NCI-H2171 treated with DMSO at 0.1 percent for 48 hours (cell line): ENCODE measurements around the gene SLC47A2.

Experiments
- DNase-seq: peaks from one replicate; lab custom pipeline; 2025; lab: John Stamatoyannopoulos, UW

Gene SLC47A2

GRCh38 chr17:19726631-19727376 is 10.4 kb upstream of the SLC47A2 start:
- DNase-seq, result no peak

DNA sequence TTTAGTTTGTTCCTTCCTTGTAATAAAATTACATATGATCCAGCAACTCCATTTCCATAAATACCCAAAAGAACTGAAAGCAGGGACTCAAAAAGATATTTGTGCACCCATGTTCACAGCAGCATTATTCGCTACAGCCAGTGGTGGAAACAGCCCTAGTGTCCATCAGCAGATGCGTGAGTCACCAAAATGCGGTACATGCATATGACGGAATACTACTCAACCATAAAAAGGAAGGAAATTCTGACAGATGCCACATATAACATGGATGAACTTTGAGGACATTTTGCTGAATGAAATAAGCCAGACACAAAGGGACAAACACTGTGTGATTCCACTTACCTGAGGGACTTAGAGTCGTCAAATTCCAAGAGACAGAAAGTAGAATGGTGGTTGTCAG is 9.1 kb upstream of the SLC47A2 start:
- DNase-seq, result no peak

DNA sequence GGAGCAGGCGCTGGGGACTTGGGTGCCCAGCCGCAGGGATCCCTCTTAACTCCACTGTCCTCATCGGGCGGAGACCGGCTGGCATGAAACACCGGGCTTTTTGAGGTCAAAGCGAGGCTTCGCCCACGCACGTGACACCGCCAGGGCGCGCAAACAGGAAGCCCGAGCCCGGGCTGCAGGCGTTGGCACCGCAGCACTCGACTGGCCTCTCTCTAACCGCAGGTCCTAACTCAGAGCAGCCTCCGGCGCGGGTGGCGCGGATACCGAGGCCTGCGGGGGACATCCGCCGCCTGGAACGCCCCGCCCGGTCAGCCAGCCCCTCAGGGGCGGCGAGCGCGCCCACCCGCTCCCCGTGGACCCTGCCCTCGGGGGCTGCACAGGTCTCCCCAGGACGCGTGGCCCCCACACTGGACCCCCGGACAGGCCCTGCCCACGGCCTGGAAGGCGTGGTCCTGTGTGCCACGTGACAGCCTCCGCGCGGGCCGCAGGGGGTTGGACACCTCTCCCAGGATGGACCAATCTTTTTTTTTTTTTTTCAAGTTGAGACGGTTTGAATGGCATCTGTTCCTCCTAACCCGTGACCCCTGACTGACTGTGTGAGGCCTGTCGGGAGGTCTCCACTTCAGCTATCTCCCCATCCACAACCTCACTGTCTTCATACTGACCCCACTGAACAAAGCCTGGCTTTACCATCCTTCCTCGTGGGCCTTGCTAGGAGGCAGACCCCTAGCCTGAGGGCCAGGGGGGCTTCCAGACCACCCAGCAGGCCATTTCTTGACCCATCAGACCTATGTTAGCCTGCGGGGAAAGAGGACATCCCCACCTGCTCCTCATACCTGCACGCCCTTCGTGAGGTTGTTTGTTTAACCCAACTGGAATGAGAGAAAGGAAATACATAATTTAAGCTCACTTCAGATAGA is 8.4 kb upstream of the SLC47A2 start:
- DNase-seq, result no peak

DNA sequence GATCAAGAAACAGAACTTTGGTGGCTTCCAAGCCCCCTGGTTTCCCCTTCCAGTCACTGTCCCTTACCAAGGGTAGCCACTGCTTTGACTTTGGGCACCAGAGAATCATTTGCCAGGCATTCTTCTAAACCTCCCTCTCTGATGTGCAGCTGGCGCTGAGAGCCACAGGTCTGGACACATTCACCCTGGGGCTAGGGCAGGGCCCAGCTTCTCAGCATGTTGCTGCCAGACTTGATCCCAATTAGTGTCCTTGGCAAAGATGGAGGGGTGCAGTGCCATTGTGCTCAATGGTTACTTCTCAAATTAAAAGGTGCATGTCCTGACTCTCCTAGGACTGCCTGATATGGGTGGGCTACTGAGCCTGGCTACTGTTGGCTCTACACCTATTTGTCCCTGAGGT is 7.6 kb upstream of the SLC47A2 start:
- no peak for DNase-seq

- no peak for DNase-seq
These were observed 4.4 kb upstream of the SLC47A2 start for GRCh38 chr17:19720631-19721426.

DNA sequence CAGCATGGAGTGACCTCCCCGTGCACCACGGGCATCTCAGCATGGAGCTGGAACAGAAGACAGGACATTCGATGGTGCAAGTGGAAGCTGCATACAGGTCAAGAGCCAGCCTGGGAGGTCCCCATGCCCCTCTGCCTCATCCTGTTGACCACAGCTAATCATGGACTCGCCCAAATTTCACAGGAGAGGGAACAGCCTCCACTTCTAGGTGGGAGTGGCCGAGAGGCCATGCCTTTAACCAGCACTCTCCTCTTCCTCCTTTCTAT is 3.8 kb upstream of the SLC47A2 start:
- no peak for DNase-seq

GRCh38 chr17:19719355-19720209 is 3.2 kb upstream of the SLC47A2 start:
- no peak for DNase-seq

- DNase-seq, result no peak
These were observed 2.4 kb upstream of the SLC47A2 start for GRCh38 chr17:19718613-19719354.

DNA sequence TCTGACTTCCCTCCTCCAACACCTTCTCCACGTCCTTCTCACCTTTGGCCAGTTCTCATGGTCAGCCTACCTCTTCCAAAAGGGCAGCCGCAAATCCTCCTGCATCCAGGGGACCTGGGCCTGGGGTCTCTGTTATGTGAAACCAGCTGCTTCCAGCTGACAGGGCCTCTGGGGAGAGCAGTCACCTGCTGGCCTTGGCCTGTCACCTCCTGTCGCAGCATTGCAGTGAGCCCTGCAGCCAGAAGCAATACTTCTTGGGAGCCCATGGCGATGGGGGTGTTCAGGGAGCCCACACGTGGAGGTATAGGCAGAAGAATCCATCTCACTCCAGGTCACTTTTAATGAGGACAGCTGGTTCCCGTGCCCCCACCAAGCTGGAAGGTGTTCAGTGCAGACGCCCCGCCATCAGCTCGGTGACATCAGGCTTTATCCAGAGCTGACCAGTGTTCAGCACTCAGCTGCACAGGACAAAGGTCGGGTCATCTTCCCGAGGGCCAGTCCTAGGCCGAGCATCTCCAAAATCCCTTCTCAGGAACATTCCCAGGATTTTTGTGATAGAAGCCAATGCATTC is 1.7 kb upstream of the SLC47A2 start:
- DNase-seq, result no peak

- no peak for DNase-seq
These were observed 1.1 kb upstream of the SLC47A2 start for GRCh38 chr17:19717411-19717908.

- DNase-seq, result no peak
These were observed 612 bp upstream of the SLC47A2 start for GRCh38 chr17:19717031-19717360.

- DNase-seq, result peak; percentile 31
These were observed 1.6 kb downstream of the SLC47A2 start for GRCh38 chr17:19714542-19715411.

DNA sequence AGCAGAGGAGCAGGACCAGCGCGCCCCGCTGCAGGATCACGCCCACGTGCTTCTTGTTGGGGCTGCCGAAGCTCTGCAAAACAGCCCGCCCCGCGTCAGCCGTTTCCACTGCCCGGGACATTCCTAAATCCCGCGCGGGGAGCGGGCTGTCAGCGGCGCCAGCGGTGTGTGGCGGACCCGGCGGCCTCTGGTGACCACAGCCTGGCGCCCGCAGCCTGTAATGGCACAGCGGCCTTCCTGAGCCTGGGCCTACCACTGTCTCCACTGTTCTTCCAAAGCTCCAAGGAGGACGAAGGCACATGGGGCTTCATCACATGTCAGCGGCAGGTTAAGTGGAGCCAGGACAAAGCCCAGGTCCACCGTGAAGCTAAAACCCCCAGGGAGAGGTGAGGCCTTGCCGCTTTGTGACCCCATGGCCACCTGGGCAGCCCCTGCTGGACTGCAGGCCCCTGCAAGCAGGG is 2.5 kb downstream of the SLC47A2 start:
- no peak for DNase-seq

GRCh38 chr17:19713462-19713861 is 2.9 kb downstream of the SLC47A2 start:
- no peak for DNase-seq

- DNase-seq, result no peak
These were observed 3.9 kb downstream of the SLC47A2 start for GRCh38 chr17:19712436-19713004.

DNA sequence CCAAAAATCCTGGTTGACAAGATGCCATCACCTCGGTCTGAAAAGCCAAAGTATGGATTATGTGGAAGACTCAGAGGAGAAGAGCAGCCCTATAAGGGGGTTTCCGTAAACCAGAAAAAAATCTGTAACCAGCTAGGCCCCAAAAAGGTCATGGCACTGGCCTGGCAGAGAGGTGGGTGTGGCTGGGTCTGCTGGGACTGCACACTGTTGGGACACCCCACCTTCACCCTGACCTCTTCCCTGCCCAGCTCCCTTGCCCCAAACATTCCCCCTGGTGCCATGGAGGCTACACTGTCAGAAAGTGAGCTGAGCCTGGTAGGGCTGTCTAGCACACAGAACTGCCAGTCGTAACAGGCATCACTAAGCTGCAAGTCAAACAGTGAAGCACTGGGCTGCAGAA is 6.5 kb downstream of the SLC47A2 start:
- no peak for DNase-seq

DNA sequence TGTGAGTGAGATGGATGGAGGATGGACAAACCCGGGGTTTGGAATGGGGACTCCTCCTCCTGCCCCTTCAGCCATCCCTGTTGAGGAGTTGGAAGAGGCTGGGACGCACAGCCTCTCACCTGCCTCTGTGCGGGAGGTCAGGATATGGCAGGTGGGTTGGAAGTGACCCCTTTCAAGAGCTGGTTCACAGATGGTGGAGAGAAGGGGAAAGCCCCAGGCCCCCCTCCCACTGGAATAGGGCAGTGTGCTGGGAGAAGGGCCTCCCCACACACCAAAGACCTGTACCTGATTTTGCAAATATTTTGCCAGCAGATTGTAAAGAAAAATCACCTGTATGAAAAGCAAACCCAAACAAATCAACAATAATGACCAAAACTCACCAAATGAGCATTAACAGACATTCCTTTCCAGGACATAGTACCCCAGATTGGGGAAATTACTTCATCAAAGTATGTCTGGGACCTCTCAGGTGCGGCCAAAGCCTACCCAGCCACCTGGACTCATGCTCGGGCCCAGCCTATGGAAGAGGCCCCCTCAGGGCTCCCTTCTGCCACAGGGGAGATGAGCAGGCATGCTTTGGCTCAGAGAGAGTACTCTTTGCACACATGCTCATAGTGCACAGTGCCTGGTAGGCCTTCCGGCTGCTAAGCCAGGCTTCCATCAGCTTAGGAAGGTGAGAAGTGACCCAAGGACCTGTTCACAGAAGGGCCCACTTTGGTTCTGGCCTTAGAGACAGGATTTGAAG is 7.8 kb downstream of the SLC47A2 start:
- no peak for DNase-seq

- peak; percentile 52 for DNase-seq
These were observed 8.6 kb downstream of the SLC47A2 start for GRCh38 chr17:19707728-19708221.
